Endothelial cell (in vitro differentiated cells): ENCODE data around the gene PCK2. TPM values are rescaled to one million over a fixed set of nuclear protein-coding genes. Genes with fewer than 3 reads are reported as not detected.

Source experiments
- DNase-seq: peaks from one replicate; pipeline ENCODE4 v3.0.0; 2021; ENCODE audit warnings: low spot score
- H3K27ac Mint-ChIP-seq: one replicate; pipeline ENCODE4 v1.8.0; 2021; ENCODE audit warnings: mixed read lengths, inconsistent platforms; ENCODE audit not compliant: unreplicated experiment
- H3K27me3 Mint-ChIP-seq: one replicate; pipeline ENCODE4 v1.8.0; 2021; ENCODE audit warnings: mild to moderate bottlenecking, moderate library complexity, mixed read lengths, inconsistent platforms; ENCODE audit not compliant: unreplicated experiment
- H3K36me3 Mint-ChIP-seq: one replicate; pipeline ENCODE4 v1.8.0; 2021; ENCODE audit warnings: mild to moderate bottlenecking, low read depth, mixed read lengths, inconsistent platforms; ENCODE audit not compliant: unreplicated experiment
- H3K4me1 Mint-ChIP-seq: one replicate; pipeline ENCODE4 v1.8.0; 2021; ENCODE audit warnings: mild to moderate bottlenecking, mixed read lengths, inconsistent platforms; ENCODE audit not compliant: unreplicated experiment
- H3K4me3 Mint-ChIP-seq: one replicate; pipeline ENCODE4 v1.8.0; 2021; ENCODE audit warnings: mild to moderate bottlenecking, mixed read lengths, inconsistent platforms; ENCODE audit not compliant: unreplicated experiment
- H3K9me3 Mint-ChIP-seq: one replicate; pipeline ENCODE4 v1.8.0; 2021; ENCODE audit warnings: mixed read lengths, inconsistent platforms; ENCODE audit not compliant: unreplicated experiment
- CTCF ChIP-seq: fragments of 200-600 bp; sonication (generic); IDR thresholded peaks from one replicate; pipeline ENCODE4 v1.5.0; 2021; ENCODE audit warnings: antibody characterized with exemption; ENCODE audit not compliant: unreplicated experiment
- total RNA-seq: library from RNA; stranded (reverse); fragmentation: NEBNext Ultra II Directional; extraction: Animal tissue kit (Norgen Biotek cat#: 25700); gene quantifications from one replicate; pipeline ENCODE4 v1.2.1, GENCODE V29; 2021; ENCODE audit not compliant: unreplicated experiment

The PCK2 gene
- total RNA-seq, 1 donor from 2014 or later, result 23.9 TPM

DNA sequence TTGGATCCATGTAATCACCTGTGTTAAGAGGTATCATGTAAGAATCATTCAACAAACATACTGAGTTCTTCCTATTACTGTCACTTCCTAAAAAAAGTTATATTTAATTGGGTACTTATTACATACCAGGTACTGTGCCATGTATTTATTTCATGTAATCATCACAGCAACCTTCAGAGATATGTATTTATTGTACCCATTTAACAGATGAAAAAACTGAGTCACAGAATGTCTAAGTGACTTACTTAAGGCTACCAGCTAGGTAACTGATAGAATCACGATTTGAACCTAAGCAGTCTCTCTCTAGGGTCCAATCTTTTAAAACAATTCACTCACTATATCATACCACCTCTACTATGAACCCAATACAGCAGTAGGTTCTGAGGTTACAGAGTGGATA, 50.3 kb downstream of the PCK2 start:
- Mint-ChIP-seq H3K9me3 (no peaks in the 10 kb centered on the region), H3K36me3 (peaks cover 23% of the 10 kb centered on the region), H3K4me1 (peaks cover 28% of the 10 kb centered on the region), H3K4me3 (peak overlapping the region; percentile 49), H3K27me3 (peaks cover 17% of the 10 kb centered on the region), H3K27ac (peak overlapping the region; percentile 44)
- no peak for DNase-seq
- no peak for TF ChIP-seq CTCF

DNA sequence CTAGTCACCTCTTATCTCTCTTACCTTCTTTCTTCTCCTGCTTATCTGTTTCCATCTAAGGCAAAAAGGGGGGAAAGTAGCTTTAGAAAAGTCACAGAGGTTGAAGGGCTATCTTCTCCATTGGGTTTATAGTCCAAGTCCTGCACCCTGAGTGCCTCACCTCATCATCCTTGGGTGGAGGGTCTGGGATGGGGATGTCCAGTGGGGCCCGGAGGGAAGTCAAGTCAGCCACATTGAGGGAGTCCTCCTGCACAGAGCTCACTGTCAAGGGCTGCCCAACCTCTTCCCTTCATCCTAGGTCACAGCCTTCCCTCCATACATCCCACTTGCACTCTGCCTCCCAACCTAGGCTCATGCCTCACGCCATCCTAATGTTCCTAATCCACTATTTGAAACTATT, 51.1 kb downstream of the PCK2 start:
- H3K27ac Mint-ChIP-seq, result no peak overlapping the region
- H3K27me3 Mint-ChIP-seq, result peaks cover 17% of the 10 kb centered on the region
- H3K36me3 Mint-ChIP-seq, result peaks cover 24% of the 10 kb centered on the region
- no peak for DNase-seq
- TF ChIP-seq CTCF, result no peak
- peak overlapping the region; percentile 96 for H3K4me3 Mint-ChIP-seq
- H3K4me1 Mint-ChIP-seq, result peaks cover 21% of the 10 kb centered on the region
- no peaks in the 10 kb centered on the region for H3K9me3 Mint-ChIP-seq

DNA sequence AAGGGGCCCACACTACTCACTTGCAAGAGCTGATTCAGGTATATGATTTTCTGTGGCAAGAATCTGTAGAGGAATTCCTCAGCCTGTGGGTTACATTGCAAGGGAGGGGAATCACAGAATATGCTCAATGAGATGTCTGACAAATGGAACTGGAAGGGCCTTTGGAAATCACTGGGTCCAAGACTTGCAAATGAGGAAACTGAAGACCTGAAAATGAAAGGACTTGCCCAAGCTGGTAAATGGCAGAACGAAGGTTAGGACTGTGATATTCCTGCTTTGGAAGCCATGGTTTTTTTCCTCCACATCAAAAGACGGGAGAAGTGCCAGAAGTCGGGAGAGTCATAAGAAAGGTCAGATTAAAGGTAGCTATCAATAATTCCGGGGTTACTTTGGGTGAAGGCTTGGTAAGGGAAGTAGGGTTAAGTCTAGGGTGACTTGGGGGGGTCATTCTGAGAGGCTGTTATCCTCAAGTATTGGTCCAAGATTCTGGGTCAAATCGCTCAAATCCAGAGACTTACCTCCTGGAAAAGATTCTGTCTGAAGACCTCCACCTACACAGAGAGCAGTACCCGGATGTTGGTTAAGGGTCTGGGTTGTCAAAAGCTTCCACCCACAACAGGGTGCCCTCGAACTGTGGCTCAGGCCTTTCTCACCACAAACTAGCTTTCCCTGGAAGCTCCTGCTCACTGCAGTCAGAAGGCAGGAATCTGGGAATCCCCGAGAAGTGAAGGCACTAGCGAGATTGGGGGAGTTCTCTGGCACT, 51.8 kb downstream of the PCK2 start:
- no peak for TF ChIP-seq CTCF
- H3K27me3 Mint-ChIP-seq, result peaks cover 17% of the 10 kb centered on the region
- peaks cover 27% of the 10 kb centered on the region for H3K4me1 Mint-ChIP-seq
- peak overlapping the region; percentile 96 for H3K4me3 Mint-ChIP-seq
- no peak for DNase-seq
- no peaks in the 10 kb centered on the region for H3K9me3 Mint-ChIP-seq
- H3K36me3 Mint-ChIP-seq, result peaks cover 30% of the 10 kb centered on the region
- H3K27ac Mint-ChIP-seq, result peak overlapping the region; percentile 74

- peak within 1 kb of the TSS; percentile 84 for H3K27ac Mint-ChIP-seq
- H3K36me3 Mint-ChIP-seq, result peaks cover 34% of the 10 kb centered on the region
- peaks cover 17% of the 10 kb centered on the region for H3K27me3 Mint-ChIP-seq
- no peak for TF ChIP-seq CTCF
- peak; percentile 96 for DNase-seq
- H3K9me3 Mint-ChIP-seq, result no peaks in the 10 kb centered on the region
- H3K4me3 Mint-ChIP-seq, result peak within 1 kb of the TSS; percentile 96
- H3K4me1 Mint-ChIP-seq, result peaks cover 27% of the 10 kb centered on the region
These were observed 52.4 kb downstream of the PCK2 start, which contains the start of gene PSME2 for GRCh38 chr14:24146453-24146977. Gene PSME2 (minus strand): TSS chr14:24146610. CDS start chr14:24146581, 29 bp downstream.
